Common myeloid progenitor, CD34-positive (primary cell): ENCODE measurements around the gene FAM222B.

Source experiments
- CTCF ChIA-PET: fragments of 350-600 bp; sonication (Branson Sonifier 250); formaldehyde crosslinking; loops from one replicate; lab custom pipeline; 2021; ENCODE audit warnings: antibody characterized with exemption; lab: Charles Lee
- POLR2A ChIA-PET: fragments of 350-600 bp; sonication (Branson Sonifier 250); formaldehyde crosslinking; loops from one replicate; lab custom pipeline; 2021; ENCODE audit warnings: antibody characterized with exemption; lab: Charles Lee
- DNase-seq, 3 donors: peaks; one replicate each; pipeline versions ENCODE4 v3.0.0 to v3.0.0-alpha.2; 2013
- H3K27ac ChIP-seq, 2 experiments: 1 replicate in 1 of 2; 2 replicates in 1 of 2; pipeline ENCODE4 v1.7.0; 2013; ENCODE audit warnings: inconsistent platforms in 2 of 2, low read length in 2 of 2, mild to moderate bottlenecking in 2 of 2, low read depth in 1 of 2, moderate library complexity in 1 of 2; ENCODE audit not compliant: severe bottlenecking in 2 of 2, insufficient read depth in 1 of 2, poor library complexity in 1 of 2
- H3K27me3 ChIP-seq, 5 experiments: replicated peaks in 2 of 5; 1 replicate in 3 of 5; 2 replicates in 2 of 5; pipeline versions ENCODE4 v1.6.1 to v1.7.0; 2013; ENCODE audit warnings: low read length in 4 of 5, mild to moderate bottlenecking in 2 of 5, moderate library complexity in 2 of 5, inconsistent platforms in 1 of 5; ENCODE audit not compliant: insufficient read depth in 5 of 5, control insufficient read depth in 4 of 5
- H3K36me3 ChIP-seq, 4 experiments: 1 replicate in 2 of 4; 2 replicates in 2 of 4; pipeline versions ENCODE4 v1.6.1 to v1.7.0; 2013; ENCODE audit warnings: low read length in 3 of 4, control low read depth in 1 of 4, mild to moderate bottlenecking in 1 of 4; ENCODE audit not compliant: control insufficient read depth in 4 of 4, insufficient read depth in 4 of 4
- H3K4me1 ChIP-seq, 4 experiments: 1 replicate in 3 of 4; 2 replicates in 1 of 4; pipeline versions ENCODE4 v1.6.1 to v1.7.1; 2013; ENCODE audit warnings: low read length in 3 of 4, mild to moderate bottlenecking in 3 of 4, control low read depth in 1 of 4, inconsistent platforms in 1 of 4, moderate library complexity in 1 of 4; ENCODE audit not compliant: control insufficient read depth in 4 of 4, insufficient read depth in 4 of 4; ENCODE audit errors: control extremely low read depth in 1 of 4
- H3K4me3 ChIP-seq, 7 experiments: 1 replicate in 4 of 7; 2 replicates in 3 of 7; pipeline versions ENCODE4 v1.5.1 to v1.7.0; 2013; ENCODE audit warnings: mild to moderate bottlenecking in 7 of 7, low read length in 6 of 7, moderate library complexity in 6 of 7, inconsistent platforms in 2 of 7, low read depth in 2 of 7, control low read depth in 1 of 7; ENCODE audit not compliant: insufficient read depth in 4 of 7, control insufficient read depth in 1 of 7; ENCODE audit errors: extremely low read depth in 1 of 7
- H3K9me3 ChIP-seq, 5 experiments: 1 replicate in 4 of 5; 2 replicates in 1 of 5; pipeline versions ENCODE4 v1.6.1 to v1.7.1; 2013; ENCODE audit warnings: low read length in 4 of 5, mild to moderate bottlenecking in 2 of 5, inconsistent platforms in 1 of 5, low read depth in 1 of 5, moderate library complexity in 1 of 5; ENCODE audit not compliant: control insufficient read depth in 4 of 5, insufficient read depth in 2 of 5; ENCODE audit errors: control extremely low read depth in 1 of 5
- WGBS: methylation state at CpG from one replicate; pipeline ENCODE4 v1.1.5; 2013; ENCODE audit not compliant: insufficient coverage; 5-methylcytosine and 5-hydroxymethylcytosine counted together

Gene FAM222B

GRCh38 chr17:28748852-28749515, 93.6 kb downstream of the FAM222B start:
- Histone ChIP-seq H3K4me1 (peaks cover 4 to 43% (median 37%) of the 10 kb centered on the region in 4 experiments), H3K4me3 (no peak overlapping the region), H3K27ac (no peak overlapping the region), H3K27me3 (peaks cover 0 to 4% (median 0%) of the 10 kb centered on the region in 5 experiments), H3K36me3 (peaks cover 0 to 46% (median 11%) of the 10 kb centered on the region in 4 experiments), H3K9me3 (no peaks in the 10 kb centered on the region)
- 96% methylated on average over 18 of the region's 18 CpGs for WGBS
- DNase-seq, result no peak
- ChIA-PET POLR2A (interaction anchor here (10.0 kb wide), 1 partner anchor 21 kb away, joined by 87 read pairs; the partner anchor contains the start of genes NEK8 and TLCD1), CTCF (interaction anchor here (1.3 to 18.9 kb wide), 5 partner anchors 9 to 37 kb away, joined by 3 to 507 read pairs (median 12); partner anchors contain the start of genes NEK8, PROCA1, RPL23A and TLCD1)

- H3K27ac ChIP-seq, result no peak overlapping the region
- CTCF ChIA-PET, result interaction anchor here (0.8 to 18.9 kb wide), 7 partner anchors 9 to 66 kb away, joined by 3 to 507 read pairs (median 6); partner anchors contain the start of genes NEK8, RPL23A and TLCD1
- WGBS, result 94% methylated on average over 13 of the region's 18 CpGs
Measured at GRCh38 chr17:28747801-28748750, 94.5 kb downstream of the FAM222B start.

GRCh38 chr17:28747051-28747691, 95.4 kb downstream of the FAM222B start:
- Histone ChIP-seq H3K9me3 (no peaks in the 10 kb centered on the region), H3K4me1 (peaks cover 4 to 53% (median 51%) of the 10 kb centered on the region in 4 experiments), H3K27ac (no peak overlapping the region), H3K4me3 (no peak overlapping the region), H3K36me3 (peaks cover 0 to 46% (median 11%) of the 10 kb centered on the region in 4 experiments), H3K27me3 (peaks cover 0 to 4% (median 0%) of the 10 kb centered on the region in 5 experiments)
- peak in 1 of 3 donors; percentile 36 for DNase-seq
- CTCF ChIA-PET, result interaction anchor here (0.8 to 18.9 kb wide), 7 partner anchors 10 to 101 kb away, joined by 3 to 507 read pairs (median 4); partner anchors contain the start of genes NEK8, RPL23A and TLCD1
- POLR2A ChIA-PET, result interaction anchor here (10.0 kb wide), 1 partner anchor 20 kb away, joined by 87 read pairs; the partner anchor contains the start of genes NEK8 and TLCD1
- WGBS, result 74% methylated on average over 4 of the region's 7 CpGs

More at GRCh38 chr17:28747801-28748750, 94.5 kb downstream of the FAM222B start:
- Histone ChIP-seq H3K27me3 (peaks cover 0 to 4% (median 0%) of the 10 kb centered on the region in 5 experiments), H3K9me3 (no peaks in the 10 kb centered on the region), H3K36me3 (peaks cover 0 to 46% (median 11%) of the 10 kb centered on the region in 4 experiments), H3K4me1 (peaks cover 4 to 50% (median 44%) of the 10 kb centered on the region in 4 experiments), H3K4me3 (no peak overlapping the region)
- POLR2A ChIA-PET, result interaction anchor here (10.0 kb wide), 1 partner anchor 21 kb away, joined by 87 read pairs; the partner anchor contains the start of genes NEK8 and TLCD1
- DNase-seq, result no peak

DNA sequence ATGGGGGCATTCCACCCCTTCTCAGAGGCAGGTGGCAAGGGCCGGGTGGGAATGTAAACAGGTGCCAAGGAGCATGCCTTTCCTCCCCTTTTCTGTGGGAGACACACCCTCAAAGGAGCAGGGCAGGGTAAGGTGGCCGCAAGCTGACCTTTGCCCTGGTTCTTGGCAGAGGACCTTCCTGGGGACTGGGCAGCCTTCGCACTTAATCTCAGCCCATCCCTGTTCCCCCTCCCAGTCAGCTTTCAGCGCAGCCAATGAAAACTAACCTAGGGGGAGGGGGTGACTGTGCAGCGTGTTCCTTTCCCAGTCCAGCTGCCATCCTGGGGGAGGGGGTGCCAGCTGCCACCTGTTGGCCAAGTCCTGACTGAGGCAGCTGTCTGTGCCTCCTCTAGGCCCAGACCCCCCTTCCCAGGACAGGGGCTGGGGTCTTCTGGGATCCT, 96.0 kb downstream of the FAM222B start:
- Histone ChIP-seq H3K9me3 (no peaks in the 10 kb centered on the region), H3K4me3 (no peak overlapping the region), H3K36me3 (peaks cover 0 to 44% (median 11%) of the 10 kb centered on the region in 4 experiments), H3K4me1 (peaks cover 4 to 59% (median 56%) of the 10 kb centered on the region in 4 experiments), H3K27ac (no peak overlapping the region), H3K27me3 (peaks cover 0 to 4% (median 0%) of the 10 kb centered on the region in 5 experiments)
- WGBS, result 90% methylated on average over 5 of the region's 5 CpGs
- DNase-seq, result no peak
- CTCF ChIA-PET, result interaction anchor here (0.8 to 18.9 kb wide), 7 partner anchors 11 to 102 kb away, joined by 3 to 507 read pairs (median 4); partner anchors contain the start of genes NEK8, RPL23A and TLCD1
- POLR2A ChIA-PET, result interaction anchor here (0.6 to 10.0 kb wide), 2 partner anchors 19 to 22 kb away, joined by 3 to 87 read pairs; partner anchors contain the start of genes NEK8 and TLCD1

- no peak for DNase-seq
- Histone ChIP-seq H3K27me3 (peaks cover 0 to 4% (median 0%) of the 10 kb centered on the region in 5 experiments), H3K9me3 (no peaks in the 10 kb centered on the region), H3K4me3 (peak overlapping the region in 4 of 7 experiments; percentile 58 to 82 (median 76)), H3K27ac (peak overlapping the region in 1 of 2 experiments; percentile 20), H3K4me1 (peaks cover 4 to 66% (median 63%) of the 10 kb centered on the region in 4 experiments), H3K36me3 (peaks cover 0 to 41% (median 11%) of the 10 kb centered on the region in 4 experiments)
- 97% methylated on average over 4 of the region's 4 CpGs for WGBS
- ChIA-PET CTCF (interaction anchor here (0.6 to 18.9 kb wide), 7 partner anchors 8 to 170 kb away, joined by 3 to 507 read pairs (median 4); partner anchors contain the start of genes NEK8, RPL23A and TLCD1), POLR2A (interaction anchor here (0.6 to 10.0 kb wide), 3 partner anchors 18 to 26 kb away, joined by 3 to 87 read pairs (median 3); partner anchors contain the start of genes NEK8, RPL23A and TLCD1)
Measured at GRCh38 chr17:28745786-28746411, 96.7 kb downstream of the FAM222B start.
